Measurements from ENCODE around the gene RANBP10. TPM values are rescaled to one million over a fixed set of nuclear protein-coding genes. Genes with fewer than 3 reads are reported as not detected.

Gene RANBP10
- total and polyA plus RNA-seq, 2 donors (not counting 3 experiments of a cell fraction or from before 2014, with no cell fraction given), result 25.6 to 28.8 TPM

DNA sequence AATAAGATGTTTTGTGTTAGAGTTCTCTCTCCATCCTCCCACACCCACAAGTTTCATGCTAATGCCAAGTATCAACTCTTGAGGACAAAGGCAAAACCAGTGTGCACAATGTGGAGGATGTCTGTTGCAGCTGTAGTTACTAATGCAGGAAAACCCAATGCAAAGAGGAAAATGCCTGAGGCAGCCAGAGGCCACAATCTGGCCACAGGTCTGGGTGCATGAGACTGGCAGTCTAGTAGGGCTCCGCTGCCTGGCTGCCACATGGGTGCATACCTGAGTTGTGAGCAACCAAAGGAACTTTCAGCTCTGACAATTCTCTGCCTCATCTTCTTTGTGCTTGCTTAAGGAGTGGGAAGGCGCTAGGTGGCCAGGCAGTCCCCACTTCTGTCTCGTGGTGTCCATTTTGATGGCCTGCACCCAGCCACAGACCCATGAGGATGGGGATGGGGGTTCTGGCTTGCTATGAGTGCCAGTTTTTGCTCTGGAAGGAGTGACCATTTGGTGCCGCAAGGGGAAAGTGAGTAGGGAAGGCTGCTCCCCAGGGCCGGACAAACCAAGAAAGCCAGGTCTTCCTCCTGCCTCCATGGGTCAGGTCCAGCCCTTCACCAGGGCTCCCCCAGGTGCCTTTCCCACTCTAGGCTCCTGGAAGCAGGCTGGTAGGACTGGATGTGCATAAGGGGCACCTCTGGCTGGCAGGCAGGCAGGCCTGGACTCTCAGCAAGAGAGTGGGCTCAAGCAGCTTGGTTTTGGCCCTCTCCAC lies 83.0 kb downstream of the RANBP10 start:
- DNase-seq (ENCODE audit: low read depth, low spot score) (no peak), FAIRE-seq (no peak)
- Histone ChIP-seq H3K4me1 (ENCODE audit: control insufficient read depth, extremely low read depth, insufficient read depth, low read length) (peaks cover 15% of the 10 kb centered on the region), H3K27ac (ENCODE audit: insufficient read depth, low read depth, low read length) (no peak overlapping the region), H3K36me3 (ENCODE audit: control insufficient read depth in 2 of 2, extremely low read depth in 1 of 2, insufficient read depth in 2 of 2, low read length in 2 of 2) (peaks cover 2 to 28% of the 10 kb centered on the region in 2 experiments), H3K27me3 (ENCODE audit: control insufficient read depth in 2 of 2, insufficient read depth in 2 of 2, low read length in 2 of 2) (no peaks in the 10 kb centered on the region), H3K9me1 (replicated peaks; ENCODE audit: control insufficient read depth, extremely low read depth, insufficient read depth, low read length) (no peaks in the 10 kb centered on the region), H3K79me2 (ENCODE audit: control insufficient read depth, insufficient read depth, low read length) (peaks cover 8% of the 10 kb centered on the region), H4K20me1 (replicated peaks; ENCODE audit: control insufficient read depth, extremely low read depth, insufficient read depth, low read length) (no peaks in the 10 kb centered on the region), H3K9ac (replicated peaks; ENCODE audit: extremely low read depth, insufficient read depth, low read length) (no peak overlapping the region), H3K4me3 (replicated peaks in 1 of 3; ENCODE audit: insufficient read depth in 1 of 3, low read depth in 1 of 3, low read length in 3 of 3) (no peak overlapping the region), H3K9me3 (replicated peaks; ENCODE audit: control insufficient read depth, insufficient read depth, low read length) (no peaks in the 10 kb centered on the region), H3K4me2 (ENCODE audit: insufficient read depth, low read length) (no peak overlapping the region), H2AFZ (ENCODE audit: low read depth, low read length) (no peak overlapping the region)
- intact Hi-C loops (cut with micrococcal nuclease), result no loop called here
- CTCF ChIA-PET, result no interaction called here
- dilution Hi-C loops (cut with MboI; ENCODE audit: extremely low pct_ligation_motif_present, low sequenced_read_pairs), result no loop called here
- TF ChIP-seq POLR2AphosphoS5 (IDR thresholded peaks at IDR 0.05; ENCODE audit: insufficient read depth, low read depth, low read length) (no peak), FOS (IDR thresholded peaks at IDR 0.05; ENCODE audit: borderline replicate concordance, insufficient read depth, low read length) (no peak), MYC (IDR thresholded peaks at IDR 0.05; ENCODE audit: low read depth, low read length) (no peak)
- POLR2A ChIA-PET, result no interaction called here
- TSS peak; percentile 1 for BruUV-seq (replicated peaks)

DNA sequence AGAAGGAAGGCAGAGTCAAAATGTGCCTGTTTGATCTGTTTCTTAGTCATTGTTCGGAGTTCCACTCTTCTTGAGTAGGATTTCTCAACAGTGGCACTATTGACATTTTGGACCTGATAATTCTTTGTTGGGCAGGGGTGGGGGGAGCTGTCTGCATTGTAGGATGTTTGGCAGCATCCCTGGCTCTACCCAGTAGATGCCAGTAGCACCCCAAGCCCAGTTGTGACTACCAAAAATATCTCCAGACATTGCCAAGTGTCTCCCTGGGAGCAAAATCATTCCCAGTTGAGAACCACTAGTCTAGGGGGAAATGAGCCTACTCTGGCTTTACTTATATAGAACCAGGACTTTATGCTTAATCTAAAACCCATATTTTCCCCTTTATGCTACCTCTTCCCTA lies 86.1 kb downstream of the RANBP10 start:
- dilution Hi-C loops (cut with MboI; ENCODE audit: extremely low pct_ligation_motif_present, low sequenced_read_pairs), result no loop called here
- no peak overlapping the region for H3K9ac ChIP-seq (replicated peaks; ENCODE audit: extremely low read depth, insufficient read depth, low read length)
- BruUV-seq (replicated peaks), result no TSS peak

More for the DNA sequence above, 86.1 kb downstream of the RANBP10 start:
- Histone ChIP-seq H3K36me3 (ENCODE audit: control insufficient read depth in 2 of 2, extremely low read depth in 1 of 2, insufficient read depth in 2 of 2, low read length in 2 of 2) (peaks cover 2 to 10% of the 10 kb centered on the region in 2 experiments), H3K27me3 (ENCODE audit: control insufficient read depth in 2 of 2, insufficient read depth in 2 of 2, low read length in 2 of 2) (no peaks in the 10 kb centered on the region), H3K79me2 (ENCODE audit: control insufficient read depth, insufficient read depth, low read length) (peaks cover 39% of the 10 kb centered on the region), H3K9me1 (replicated peaks; ENCODE audit: control insufficient read depth, extremely low read depth, insufficient read depth, low read length) (no peaks in the 10 kb centered on the region), H3K4me2 (ENCODE audit: insufficient read depth, low read length) (peak overlapping the region; percentile 87), H2AFZ (ENCODE audit: low read depth, low read length) (peak overlapping the region; percentile 59), H3K4me3 (replicated peaks in 1 of 3; ENCODE audit: insufficient read depth in 1 of 3, low read depth in 1 of 3, low read length in 3 of 3) (peak overlapping the region in 1 of 3 experiments; percentile 93), H3K9me3 (replicated peaks; ENCODE audit: control insufficient read depth, insufficient read depth, low read length) (no peaks in the 10 kb centered on the region), H3K27ac (ENCODE audit: insufficient read depth, low read depth, low read length) (peak overlapping the region; percentile 81), H3K4me1 (ENCODE audit: control insufficient read depth, extremely low read depth, insufficient read depth, low read length) (peaks cover 23% of the 10 kb centered on the region), H4K20me1 (replicated peaks; ENCODE audit: control insufficient read depth, extremely low read depth, insufficient read depth, low read length) (peaks cover 7% of the 10 kb centered on the region)
- POLR2A ChIA-PET, result no interaction called here
- no peak for DNase-seq (ENCODE audit: low read depth, low spot score)
- intact Hi-C loops (cut with micrococcal nuclease), result no loop called here
- CTCF ChIA-PET, result interaction anchor here (1.2 to 3.7 kb wide), 5 partner anchors 10 to 199 kb away, joined by 3 to 28 read pairs (median 5); no protein-coding TSS in a partner anchor
- TF ChIP-seq, protein P1, sequence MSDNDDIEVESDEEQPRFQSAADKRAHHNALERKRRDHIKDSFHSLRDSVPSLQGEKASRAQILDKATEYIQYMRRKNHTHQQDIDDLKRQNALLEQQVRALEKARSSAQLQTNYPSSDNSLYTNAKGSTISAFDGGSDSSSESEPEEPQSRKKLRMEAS (IDR thresholded peaks at IDR 0.05; ENCODE audit: insufficient read depth, insufficient read length), result no peak
- TF ChIP-seq EZH2 (IDR thresholded peaks at IDR 0.05; ENCODE audit: borderline replicate concordance, low read depth, low read length, severe bottlenecking) (no peak), GATA2 (IDR thresholded peaks at IDR 0.05; ENCODE audit: insufficient read depth, insufficient read length, low read depth, low read length) (no peak), POLR2AphosphoS5 (IDR thresholded peaks at IDR 0.05; ENCODE audit: insufficient read depth, low read depth, low read length) (no peak), POLR2A (IDR thresholded peaks at IDR 0.05; ENCODE audit: low read depth, low read length) (no peak), FOS (IDR thresholded peaks at IDR 0.05; ENCODE audit: borderline replicate concordance, insufficient read depth, low read length) (no peak), MYC (IDR thresholded peaks at IDR 0.05; ENCODE audit: low read depth, low read length) (no peak), JUN (IDR thresholded peaks at IDR 0.05; ENCODE audit: borderline replicate concordance, insufficient read depth, insufficient read length, low read depth) (no peak)
- TF ChIP-seq, protein P2, sequence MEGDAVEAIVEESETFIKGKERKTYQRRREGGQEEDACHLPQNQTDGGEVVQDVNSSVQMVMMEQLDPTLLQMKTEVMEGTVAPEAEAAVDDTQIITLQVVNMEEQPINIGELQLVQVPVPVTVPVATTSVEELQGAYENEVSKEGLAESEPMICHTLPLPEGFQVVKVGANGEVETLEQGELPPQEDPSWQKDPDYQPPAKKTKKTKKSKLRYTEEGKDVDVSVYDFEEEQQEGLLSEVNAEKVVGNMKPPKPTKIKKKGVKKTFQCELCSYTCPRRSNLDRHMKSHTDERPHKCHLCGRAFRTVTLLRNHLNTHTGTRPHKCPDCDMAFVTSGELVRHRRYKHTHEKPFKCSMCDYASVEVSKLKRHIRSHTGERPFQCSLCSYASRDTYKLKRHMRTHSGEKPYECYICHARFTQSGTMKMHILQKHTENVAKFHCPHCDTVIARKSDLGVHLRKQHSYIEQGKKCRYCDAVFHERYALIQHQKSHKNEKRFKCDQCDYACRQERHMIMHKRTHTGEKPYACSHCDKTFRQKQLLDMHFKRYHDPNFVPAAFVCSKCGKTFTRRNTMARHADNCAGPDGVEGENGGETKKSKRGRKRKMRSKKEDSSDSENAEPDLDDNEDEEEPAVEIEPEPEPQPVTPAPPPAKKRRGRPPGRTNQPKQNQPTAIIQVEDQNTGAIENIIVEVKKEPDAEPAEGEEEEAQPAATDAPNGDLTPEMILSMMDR (IDR thresholded peaks at IDR 0.05; ENCODE audit: extremely low read depth in 1 of 2, insufficient read depth in 1 of 2, low read depth in 1 of 2, low read length in 2 of 2), result no peak
- FAIRE-seq, result no peak

Data from endothelial cell of umbilical vein (primary cell).